K562 (cell line): ENCODE measurements around the gene IKZF4. TPM values are rescaled to one million over a fixed set of nuclear protein-coding genes. Genes with fewer than 3 reads are reported as not detected.
A peak's percentile ranks its signal among the peaks of the same experiment; 100 is the strongest.

Experiments used
- CTBP1 ChIP-seq: fragments of 450-650 bp; IDR thresholded peaks from 2 replicates; pipeline ENCODE4 v1.6.1; 2016; ENCODE audit warnings: borderline replicate concordance
- HMG20A ChIP-seq: fragments of 450-650 bp; formaldehyde crosslinking; conservative IDR thresholded peaks from 2 replicates; pipeline ENCODE4 v1.4.0; 2020; ENCODE audit warnings: mild to moderate bottlenecking, mixed read lengths
- HNRNPH1 ChIP-seq: fragments of 200-400 bp; formaldehyde crosslinking; optimal IDR thresholded peaks from 2 replicates; pipeline ENCODE3; 2017; ENCODE audit warnings: low read depth, mild to moderate bottlenecking, low read length, moderate library complexity
- MECOM ChIP-seq: fragments of 250-450 bp; sonication (Bioruptor Pico); IDR thresholded peaks from 2 replicates; pipeline ENCODE4 v1.8.0; 2022; ENCODE audit warnings: inconsistent platforms
- NR2C1 ChIP-seq, 2 experiments: fragments of 450-650 bp; IDR thresholded peaks; 2 replicates each; pipeline ENCODE4 v1.6.1; 2017; ENCODE audit warnings: mild to moderate bottlenecking in 2 of 2, antibody characterized with exemption in 1 of 2, inconsistent platforms in 1 of 2, missing compliant biosample characterization in 1 of 2, missing genetic modification characterization in 1 of 2
- XRCC5 ChIP-seq: fragments of 200-400 bp; formaldehyde crosslinking; IDR thresholded peaks from 2 replicates; pipeline ENCODE4 v1.6.1; 2017; ENCODE audit warnings: low read depth, mild to moderate bottlenecking, low read length
- ZFX ChIP-seq: sonication (generic); formaldehyde crosslinking; IDR thresholded peaks from 2 replicates; pipeline ENCODE4 v1.8.0; 2022; ENCODE audit warnings: mild to moderate bottlenecking, missing genetic modification reagents, moderate library complexity
- ZNF224 ChIP-seq: sonication (generic); formaldehyde crosslinking; IDR thresholded peaks from 2 replicates; pipeline ENCODE4 v1.8.0; 2022; ENCODE audit warnings: mild to moderate bottlenecking, missing genetic modification reagents
- polyA plus RNA-seq, 8 experiments: library from polyadenylated mRNA; depleted of rRNA in 4 of 8; stranded (reverse) in 5 of 8; unstranded in 3 of 8; fragments of >200 nt; fragmentation: Nextera tagmentation in 2 of 8; fragmentation: Illumina TruSeq in 1 of 8; extraction: Ambion mirVana in 2 of 8; extraction: Trizol in 1 of 8; gene quantifications; 2 replicates each; pipeline versions ENCODE4 v1.2.1 to v1.2.3, GENCODE V29; 2011 to 2014; ENCODE audit warnings: inconsistent platforms in 1 of 8, missing spikeins in 1 of 8
- total RNA-seq, 7 experiments: library from RNA; depleted of rRNA in 6 of 7; stranded (reverse); fragments of >200 nt in 6 of 7; fragmentation: Illumina TruSeq in 2 of 7; extraction: Trizol in 2 of 7; gene quantifications; 2 replicates each; pipeline versions ENCODE4 v1.2.1 to v1.2.3, GENCODE V29; 2011 to 2021; ENCODE audit warnings: low replicate concordance in 1 of 7
- TF ChIP-seq, protein P1 (sequence below), 2 experiments: fragments of 450-650 bp in 1 of 2; sonication (generic) in 1 of 2; formaldehyde crosslinking in 1 of 2; IDR thresholded peaks; 2 replicates each; pipeline versions ENCODE4 v1.7.1 to v1.9.0; 2016 to 2022; ENCODE audit warnings: inconsistent platforms in 1 of 2, mild to moderate bottlenecking in 1 of 2, missing genetic modification reagents in 1 of 2
- TF ChIP-seq, protein P2 (sequence below): fragments of 450-650 bp; IDR thresholded peaks from 2 replicates; pipeline ENCODE4 v1.6.1; 2016; ENCODE audit warnings: antibody characterized with exemption
- TF ChIP-seq, protein P3 (sequence below): fragments of 450-650 bp; formaldehyde crosslinking; IDR thresholded peaks from 2 replicates; pipeline ENCODE4 v1.4.0; 2020; ENCODE audit warnings: mild to moderate bottlenecking, moderate library complexity
- TF ChIP-seq, protein P4 (sequence below), 2 experiments: fragments of 450-650 bp in 1 of 2; sonication (generic) in 1 of 2; formaldehyde crosslinking in 1 of 2; IDR thresholded peaks in 1 of 2; conservative IDR thresholded peaks in 1 of 2; 2 replicates each; pipeline versions ENCODE4 v1.6.1 to v1.8.1; 2016 to 2023; ENCODE audit warnings: mild to moderate bottlenecking in 2 of 2, moderate library complexity in 2 of 2, inconsistent platforms in 1 of 2, missing genetic modification reagents in 1 of 2

IKZF4 gene
- total and polyA plus RNA-seq, 9 of the 15 experiments (the other 6 are each of a cell fraction or from before 2014, with no cell fraction given) = 1.9 to 16.3 (median 3.6) TPM

DNA sequence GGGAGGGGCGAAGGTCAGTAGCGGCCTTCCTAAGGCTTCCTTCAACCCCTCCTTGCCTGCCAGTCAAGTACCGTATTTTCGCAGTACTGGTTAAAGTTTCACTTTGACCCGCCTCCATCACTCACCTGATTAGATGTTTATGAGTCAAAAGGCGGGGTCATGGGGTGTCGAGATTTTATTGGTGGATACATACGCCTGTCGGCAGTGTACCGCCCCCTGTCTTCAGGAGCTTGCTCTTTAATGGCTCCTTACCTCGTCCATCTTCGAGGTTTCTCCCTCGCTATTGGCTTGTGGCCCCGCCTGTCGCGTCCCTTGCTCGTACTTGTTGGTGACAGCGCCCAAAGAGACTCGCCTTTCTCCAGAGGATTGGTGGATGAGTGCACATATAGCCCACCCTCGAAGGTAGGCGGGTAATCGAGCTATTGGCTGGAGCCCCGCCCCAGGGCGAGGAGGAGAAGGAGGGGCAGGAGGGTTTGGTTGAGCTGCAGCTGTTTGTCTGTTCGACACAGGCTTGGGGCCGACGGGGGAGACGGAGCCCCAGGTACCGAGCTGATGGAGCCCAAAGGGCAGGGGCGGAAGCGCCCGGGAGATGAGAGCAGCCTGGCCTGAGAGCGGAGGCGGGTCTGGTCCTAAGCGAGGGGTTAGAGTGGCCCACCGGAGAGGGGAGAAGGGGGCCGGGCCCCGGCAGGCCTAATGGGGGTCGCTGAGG lies 47.1 kb upstream of the IKZF4 start, which contains the start of gene RAB5B (continued):
- TF ChIP-seq, protein P1, sequence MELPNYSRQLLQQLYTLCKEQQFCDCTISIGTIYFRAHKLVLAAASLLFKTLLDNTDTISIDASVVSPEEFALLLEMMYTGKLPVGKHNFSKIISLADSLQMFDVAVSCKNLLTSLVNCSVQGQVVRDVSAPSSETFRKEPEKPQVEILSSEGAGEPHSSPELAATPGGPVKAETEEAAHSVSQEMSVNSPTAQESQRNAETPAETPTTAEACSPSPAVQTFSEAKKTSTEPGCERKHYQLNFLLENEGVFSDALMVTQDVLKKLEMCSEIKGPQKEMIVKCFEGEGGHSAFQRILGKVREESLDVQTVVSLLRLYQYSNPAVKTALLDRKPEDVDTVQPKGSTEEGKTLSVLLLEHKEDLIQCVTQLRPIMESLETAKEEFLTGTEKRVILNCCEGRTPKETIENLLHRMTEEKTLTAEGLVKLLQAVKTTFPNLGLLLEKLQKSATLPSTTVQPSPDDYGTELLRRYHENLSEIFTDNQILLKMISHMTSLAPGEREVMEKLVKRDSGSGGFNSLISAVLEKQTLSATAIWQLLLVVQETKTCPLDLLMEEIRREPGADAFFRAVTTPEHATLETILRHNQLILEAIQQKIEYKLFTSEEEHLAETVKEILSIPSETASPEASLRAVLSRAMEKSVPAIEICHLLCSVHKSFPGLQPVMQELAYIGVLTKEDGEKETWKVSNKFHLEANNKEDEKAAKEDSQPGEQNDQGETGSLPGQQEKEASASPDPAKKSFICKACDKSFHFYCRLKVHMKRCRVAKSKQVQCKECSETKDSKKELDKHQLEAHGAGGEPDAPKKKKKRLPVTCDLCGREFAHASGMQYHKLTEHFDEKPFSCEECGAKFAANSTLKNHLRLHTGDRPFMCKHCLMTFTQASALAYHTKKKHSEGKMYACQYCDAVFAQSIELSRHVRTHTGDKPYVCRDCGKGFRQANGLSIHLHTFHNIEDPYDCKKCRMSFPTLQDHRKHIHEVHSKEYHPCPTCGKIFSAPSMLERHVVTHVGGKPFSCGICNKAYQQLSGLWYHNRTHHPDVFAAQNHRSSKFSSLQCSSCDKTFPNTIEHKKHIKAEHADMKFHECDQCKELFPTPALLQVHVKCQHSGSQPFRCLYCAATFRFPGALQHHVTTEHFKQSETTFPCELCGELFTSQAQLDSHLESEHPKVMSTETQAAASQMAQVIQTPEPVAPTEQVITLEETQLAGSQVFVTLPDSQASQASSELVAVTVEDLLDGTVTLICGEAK (IDR thresholded peaks at IDR 0.05) = 0 out of 2 replicates have a peak, but pooled peaks have one; percentile 12
- TF ChIP-seq, protein P1 (CRISPR knock-in tag; IDR thresholded peaks at IDR 0.05) = no peak
- TF ChIP-seq HNRNPH1 (no peak), CTBP1 (peak; percentile 56; the same call in 1 of the 2 replicates), ZFX (no peak; the same call in none of the 2 replicates), HMG20A (CRISPR knock-in tag) (no peak), NR2C1 (IDR thresholded peaks at IDR 0.05) (peak; percentile 79), NR2C1 (tag; IDR thresholded peaks at IDR 0.05) (peak; percentile 50; the same call in 1 of the 2 replicates), XRCC5 (0 out of 2 replicates have a peak, but pooled peaks have one; percentile 5), ZNF224 (no peak), MECOM (CRISPR knock-in tag) (no peak)
- TF ChIP-seq, protein P2, sequence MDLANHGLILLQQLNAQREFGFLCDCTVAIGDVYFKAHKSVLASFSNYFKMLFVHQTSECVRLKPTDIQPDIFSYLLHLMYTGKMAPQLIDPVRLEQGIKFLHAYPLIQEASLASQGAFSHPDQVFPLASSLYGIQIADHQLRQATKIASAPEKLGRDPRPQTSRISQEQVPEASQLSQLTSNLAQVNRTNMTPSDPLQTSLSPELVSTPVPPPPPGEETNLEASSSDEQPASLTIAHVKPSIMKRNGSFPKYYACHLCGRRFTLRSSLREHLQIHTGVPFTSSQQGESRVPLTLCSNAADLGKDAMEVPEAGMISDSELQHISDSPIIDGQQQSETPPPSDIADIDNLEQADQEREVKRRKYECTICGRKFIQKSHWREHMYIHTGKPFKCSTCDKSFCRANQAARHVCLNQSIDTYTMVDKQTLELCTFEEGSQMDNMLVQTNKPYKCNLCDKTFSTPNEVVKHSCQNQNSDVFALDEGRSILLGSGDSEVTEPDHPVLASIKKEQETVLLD = no peak
- TF ChIP-seq, protein P3, sequence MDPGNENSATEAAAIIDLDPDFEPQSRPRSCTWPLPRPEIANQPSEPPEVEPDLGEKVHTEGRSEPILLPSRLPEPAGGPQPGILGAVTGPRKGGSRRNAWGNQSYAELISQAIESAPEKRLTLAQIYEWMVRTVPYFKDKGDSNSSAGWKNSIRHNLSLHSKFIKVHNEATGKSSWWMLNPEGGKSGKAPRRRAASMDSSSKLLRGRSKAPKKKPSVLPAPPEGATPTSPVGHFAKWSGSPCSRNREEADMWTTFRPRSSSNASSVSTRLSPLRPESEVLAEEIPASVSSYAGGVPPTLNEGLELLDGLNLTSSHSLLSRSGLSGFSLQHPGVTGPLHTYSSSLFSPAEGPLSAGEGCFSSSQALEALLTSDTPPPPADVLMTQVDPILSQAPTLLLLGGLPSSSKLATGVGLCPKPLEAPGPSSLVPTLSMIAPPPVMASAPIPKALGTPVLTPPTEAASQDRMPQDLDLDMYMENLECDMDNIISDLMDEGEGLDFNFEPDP (CRISPR knock-in tag) = no peak
- TF ChIP-seq, protein P4, sequence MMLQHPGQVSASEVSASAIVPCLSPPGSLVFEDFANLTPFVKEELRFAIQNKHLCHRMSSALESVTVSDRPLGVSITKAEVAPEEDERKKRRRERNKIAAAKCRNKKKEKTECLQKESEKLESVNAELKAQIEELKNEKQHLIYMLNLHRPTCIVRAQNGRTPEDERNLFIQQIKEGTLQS (IDR thresholded peaks at IDR 0.05) = peak; percentile 57; the same call in 1 of the 2 replicates
- TF ChIP-seq, protein P4 (CRISPR knock-in tag; conservative IDR thresholded peaks at IDR 0.05) = 0 out of 2 replicates have a peak, but pooled peaks have one; percentile 40
